HepG2 (cell line): Measurements from ENCODE around the gene VSIG10L. TPM values are rescaled to one million over a fixed set of nuclear protein-coding genes. Genes with fewer than 3 reads are reported as not detected.

ENCODE experiments used
- HDAC2 ChIP-seq: sonication (generic); formaldehyde crosslinking; IDR thresholded peaks from 2 replicates; pipeline ENCODE4 v1.4.0; 2020; ENCODE audit warnings: missing genetic modification reagents
- HIVEP1 ChIP-seq: sonication (generic); formaldehyde crosslinking; IDR thresholded peaks from 2 replicates; pipeline ENCODE4 v1.4.0; 2020; ENCODE audit warnings: mild to moderate bottlenecking, missing genetic modification reagents
- JDP2 ChIP-seq: sonication (generic); formaldehyde crosslinking; IDR thresholded peaks from 2 replicates; pipeline ENCODE4 v1.8.1; 2022; ENCODE audit warnings: missing genetic modification reagents, borderline replicate concordance
- NCOR1 ChIP-seq: fragments of 200-600 bp; sonication (generic); IDR thresholded peaks from 2 replicates; pipeline ENCODE4 v1.7.0; 2017; ENCODE audit warnings: antibody characterized with exemption, low read length, borderline replicate concordance
- NR2F1 ChIP-seq, 2 experiments: fragments of 450-650 bp in 1 of 2; formaldehyde crosslinking in 1 of 2; IDR thresholded peaks; 2 replicates each; pipeline versions ENCODE4 v1.5.0 to v1.6.1; 2016 to 2020; ENCODE audit warnings: mild to moderate bottlenecking in 1 of 2, missing compliant biosample characterization in 1 of 2, missing genetic modification reagents in 1 of 2, moderate library complexity in 1 of 2
- PITX1 ChIP-seq: sonication (generic); formaldehyde crosslinking; IDR thresholded peaks from 2 replicates; pipeline ENCODE4 v1.5.1; 2020; ENCODE audit warnings: mild to moderate bottlenecking, missing genetic modification reagents
- SCMH1 ChIP-seq: sonication (generic); formaldehyde crosslinking; IDR thresholded peaks from 2 replicates; pipeline ENCODE4 v1.9.0; 2021; ENCODE audit warnings: missing genetic modification reagents, mild to moderate bottlenecking, borderline replicate concordance
- SP4 ChIP-seq: sonication (generic); formaldehyde crosslinking; IDR thresholded peaks from 2 replicates; pipeline ENCODE4 v1.8.1; 2023; ENCODE audit warnings: mild to moderate bottlenecking, missing genetic modification reagents
- TARDBP ChIP-seq: sonication (generic); formaldehyde crosslinking; IDR thresholded peaks from 2 replicates; pipeline ENCODE4 v1.8.0; 2022; ENCODE audit warnings: mild to moderate bottlenecking, missing genetic modification reagents
- ZBTB1 ChIP-seq: sonication (generic); formaldehyde crosslinking; IDR thresholded peaks from 2 replicates; pipeline ENCODE4 v1.4.0; 2020; ENCODE audit warnings: missing genetic modification reagents, borderline replicate concordance
- ZNF260 ChIP-seq: sonication (generic); formaldehyde crosslinking; IDR thresholded peaks from 2 replicates; pipeline ENCODE4 v1.4.0; 2020; ENCODE audit warnings: missing genetic modification reagents, low read depth, mild to moderate bottlenecking, borderline replicate concordance
- ZNF564 ChIP-seq: sonication (generic); formaldehyde crosslinking; IDR thresholded peaks from 2 replicates; pipeline ENCODE4 v1.8.1; 2023; ENCODE audit warnings: mild to moderate bottlenecking, missing genetic modification reagents
- ZNF782 ChIP-seq: sonication (generic); formaldehyde crosslinking; IDR thresholded peaks from 2 replicates; pipeline ENCODE4 v1.4.0; 2020; ENCODE audit warnings: missing genetic modification reagents, mild to moderate bottlenecking, borderline replicate concordance
- ZSCAN20 ChIP-seq: sonication (generic); formaldehyde crosslinking; IDR thresholded peaks from 2 replicates; pipeline ENCODE4 v1.4.0; 2020; ENCODE audit warnings: missing genetic modification reagents, mild to moderate bottlenecking, borderline replicate concordance
- polyA plus RNA-seq, 8 experiments: library from polyadenylated mRNA; depleted of rRNA in 3 of 8; stranded (reverse) in 7 of 8; unstranded in 1 of 8; fragments of >200 nt; fragmentation: Illumina TruSeq in 4 of 8; extraction: Trizol in 4 of 8; gene quantifications; 2 replicates each; pipeline versions ENCODE4 v1.2.1 to v1.2.3, GENCODE V29; 2011 to 2016; ENCODE audit warnings: low read depth in 4 of 8, missing spikeins in 1 of 8, mixed read lengths in 1 of 8; ENCODE audit not compliant: insufficient read depth in 1 of 8
- total RNA-seq, 5 experiments: library from RNA; depleted of rRNA; stranded (reverse); fragments of >200 nt; fragmentation: Illumina TruSeq; extraction: Trizol; gene quantifications; 2 replicates each; pipeline ENCODE4 v1.2.3, GENCODE V29; 2016; ENCODE audit warnings: low read depth in 1 of 5
- TF ChIP-seq, protein P1 (sequence below): sonication (generic); formaldehyde crosslinking; IDR thresholded peaks from 2 replicates; pipeline ENCODE4 v1.4.0; 2020; ENCODE audit warnings: mild to moderate bottlenecking, low read depth, missing genetic modification reagents
- TF ChIP-seq, protein P2 (sequence below): sonication (generic); formaldehyde crosslinking; IDR thresholded peaks from 2 replicates; pipeline ENCODE4 v1.4.0; 2020; ENCODE audit warnings: mild to moderate bottlenecking, missing genetic modification reagents

Gene VSIG10L
- total and polyA plus RNA-seq, 2 of the 13 experiments (the other 11 are each of a cell fraction or from before 2014, with no cell fraction given) = 2.7 to 8.5 TPM

- 0 out of 2 replicates have a peak, but pooled peaks have one; percentile 23 for TF ChIP-seq HIVEP1 (CRISPR knock-in tag)
- TF ChIP-seq ZNF782 = no peak
- no peak for TF ChIP-seq NCOR1
- no peak for TF ChIP-seq SCMH1 (CRISPR knock-in tag)
- TF ChIP-seq, protein P1, sequence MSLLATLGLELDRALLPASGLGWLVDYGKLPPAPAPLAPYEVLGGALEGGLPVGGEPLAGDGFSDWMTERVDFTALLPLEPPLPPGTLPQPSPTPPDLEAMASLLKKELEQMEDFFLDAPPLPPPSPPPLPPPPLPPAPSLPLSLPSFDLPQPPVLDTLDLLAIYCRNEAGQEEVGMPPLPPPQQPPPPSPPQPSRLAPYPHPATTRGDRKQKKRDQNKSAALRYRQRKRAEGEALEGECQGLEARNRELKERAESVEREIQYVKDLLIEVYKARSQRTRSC (CRISPR knock-in tag) = no peak
- TF ChIP-seq NR2F1 (CRISPR knock-in tag; IDR thresholded peaks at IDR 0.05) = peak; percentile 59 to 70; a peak in 3 of 4 replicates
- no peak for TF ChIP-seq SP4 (CRISPR knock-in tag)
- TF ChIP-seq ZNF260 = no peak
- TF ChIP-seq ZNF564 (CRISPR knock-in tag) = no peak
- no peak for TF ChIP-seq ZBTB1 (CRISPR knock-in tag)
- no peak for TF ChIP-seq ZSCAN20 (CRISPR knock-in tag)
- no peak for TF ChIP-seq PITX1 (CRISPR knock-in tag)
- TF ChIP-seq, protein P2, sequence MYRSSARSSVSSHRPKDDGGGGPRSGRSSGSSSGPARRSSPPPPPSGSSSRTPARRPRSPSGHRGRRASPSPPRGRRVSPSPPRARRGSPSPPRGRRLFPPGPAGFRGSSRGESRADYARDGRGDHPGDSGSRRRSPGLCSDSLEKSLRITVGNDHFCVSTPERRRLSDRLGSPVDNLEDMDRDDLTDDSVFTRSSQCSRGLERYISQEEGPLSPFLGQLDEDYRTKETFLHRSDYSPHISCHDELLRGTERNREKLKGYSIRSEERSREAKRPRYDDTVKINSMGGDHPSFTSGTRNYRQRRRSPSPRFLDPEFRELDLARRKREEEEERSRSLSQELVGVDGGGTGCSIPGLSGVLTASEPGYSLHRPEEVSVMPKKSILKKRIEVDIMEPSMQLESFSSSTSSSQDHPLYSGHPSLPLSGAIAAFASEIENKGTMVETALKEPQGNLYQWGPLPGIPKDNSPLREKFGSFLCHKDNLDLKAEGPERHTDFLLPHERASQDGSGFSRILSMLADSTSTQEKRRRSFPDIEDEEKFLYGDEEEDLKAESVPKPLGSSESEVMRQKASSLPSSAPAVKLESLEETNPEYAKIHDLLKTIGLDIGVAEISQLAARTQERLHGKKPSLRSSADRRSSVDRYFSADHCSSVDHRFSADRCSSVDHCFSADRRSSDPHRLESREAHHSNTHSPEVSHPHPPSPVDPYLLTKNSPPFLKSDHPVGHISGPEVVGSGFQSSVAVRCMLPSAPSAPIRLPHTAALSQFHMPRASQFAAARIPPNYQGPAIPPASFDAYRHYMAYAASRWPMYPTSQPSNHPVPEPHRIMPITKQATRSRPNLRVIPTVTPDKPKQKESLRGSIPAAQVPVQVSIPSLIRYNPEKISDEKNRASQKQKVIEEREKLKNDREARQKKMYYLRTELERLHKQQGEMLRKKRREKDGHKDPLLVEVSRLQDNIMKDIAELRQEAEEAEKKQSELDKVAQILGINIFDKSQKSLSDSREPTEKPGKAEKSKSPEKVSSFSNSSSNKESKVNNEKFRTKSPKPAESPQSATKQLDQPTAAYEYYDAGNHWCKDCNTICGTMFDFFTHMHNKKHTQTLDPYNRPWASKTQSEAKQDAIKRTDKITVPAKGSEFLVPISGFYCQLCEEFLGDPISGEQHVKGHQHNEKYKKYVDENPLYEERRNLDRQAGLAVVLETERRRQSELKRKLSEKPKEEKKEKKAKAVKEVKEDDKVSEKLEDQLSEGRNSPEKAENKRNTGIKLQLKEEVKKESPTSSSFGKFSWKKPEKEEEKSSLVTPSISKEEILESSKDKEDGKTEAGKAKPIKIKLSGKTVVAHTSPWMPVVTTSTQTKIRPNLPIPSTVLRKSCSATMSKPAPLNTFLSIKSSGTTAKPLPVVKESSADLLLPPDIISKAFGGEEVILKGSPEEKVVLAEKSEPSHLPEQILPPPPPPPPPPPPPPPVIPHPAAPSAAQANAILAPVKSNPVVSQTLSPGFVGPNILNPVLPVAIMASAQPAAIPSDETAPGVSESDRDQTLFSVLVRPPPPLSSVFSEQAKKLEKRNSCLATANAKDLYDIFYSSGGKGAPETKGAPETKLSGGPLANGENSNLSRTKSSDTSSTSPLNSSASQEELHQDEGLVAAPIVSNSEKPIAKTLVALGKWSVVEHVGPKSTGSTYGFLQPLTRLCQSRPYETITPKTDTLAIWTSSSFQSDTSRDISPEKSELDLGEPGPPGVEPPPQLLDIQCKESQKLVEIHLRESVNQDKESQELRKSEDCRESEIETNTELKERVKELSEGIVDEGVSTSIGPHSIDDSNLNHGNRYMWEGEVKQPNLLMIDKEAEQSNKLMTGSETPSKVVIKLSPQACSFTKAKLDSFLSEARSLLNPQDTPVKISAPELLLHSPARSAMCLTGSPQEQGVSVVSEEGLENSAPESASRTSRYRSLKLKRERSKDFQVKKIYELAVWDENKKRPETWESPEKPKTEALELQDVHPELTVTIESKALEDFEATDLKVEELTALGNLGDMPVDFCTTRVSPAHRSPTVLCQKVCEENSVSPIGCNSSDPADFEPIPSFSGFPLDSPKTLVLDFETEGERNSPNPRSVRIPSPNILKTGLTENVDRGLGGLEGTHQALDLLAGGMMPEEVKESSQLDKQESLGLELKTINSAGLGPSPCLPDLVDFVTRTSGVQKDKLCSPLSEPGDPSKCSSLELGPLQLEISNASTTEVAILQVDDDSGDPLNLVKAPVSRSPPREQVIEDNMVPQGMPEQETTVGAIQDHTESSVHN (CRISPR knock-in tag) = no peak
- peak; percentile 15; the same call in 1 of the 2 replicates for TF ChIP-seq HDAC2
- no peak for TF ChIP-seq JDP2 (CRISPR knock-in tag)
- peak; percentile 35; the same call in 1 of the 2 replicates for TF ChIP-seq TARDBP
Measured at GRCh38 chr19:51387924-51388389, 46.0 kb upstream of the VSIG10L start, which contains the start of gene LIM2 (continued).
